ENCODE results near the gene HPDL.

HPDL gene

DNA sequence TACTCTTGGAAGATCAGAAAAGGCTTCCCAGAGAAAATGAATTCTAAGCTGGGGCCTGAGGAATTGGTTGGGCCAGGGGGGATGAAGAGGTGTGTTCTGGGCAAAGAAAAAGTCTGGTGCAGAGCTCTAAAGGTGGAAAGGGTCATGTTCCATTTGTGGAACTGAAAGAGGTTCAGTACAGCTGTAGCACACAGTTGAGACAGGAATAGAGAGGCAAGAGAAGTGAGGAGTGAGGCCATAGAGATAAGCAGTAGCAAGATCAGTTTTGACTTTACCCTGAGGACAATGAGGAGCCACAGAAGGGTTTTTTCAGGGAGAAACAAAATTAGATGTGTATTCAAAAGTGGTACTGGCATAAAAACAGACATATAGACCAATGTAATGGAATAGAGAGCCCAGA lies 43.9 kb downstream of the HPDL start:
- DNase-seq (ENCODE audit: low read depth, low spot score): no peak

DNA sequence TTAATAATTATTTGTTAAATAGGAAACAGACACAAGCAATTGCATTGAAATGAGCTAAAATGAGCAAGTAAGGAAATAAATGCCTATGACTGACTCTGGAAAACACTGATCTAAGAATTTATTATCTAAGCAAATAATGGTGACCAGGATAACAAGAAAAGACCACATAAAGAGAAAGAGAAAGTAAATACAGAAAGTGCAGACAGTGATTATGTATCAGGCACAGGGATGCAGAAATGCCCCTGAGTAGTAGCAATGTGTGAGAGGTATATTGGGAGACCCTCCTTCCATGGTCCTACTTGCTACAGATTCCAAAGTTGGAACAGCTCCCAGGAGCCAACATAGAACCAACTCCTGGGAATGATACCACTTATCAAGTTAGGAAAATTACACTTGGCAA lies 46.9 kb downstream of the HPDL start:
- H3K4me3 ChIP-seq (ENCODE audit: insufficient read length, low read depth): no peak overlapping the region
- no peaks in the 10 kb centered on the region for H3K9me3 ChIP-seq (ENCODE audit: insufficient read depth, low read length)
- no peaks in the 10 kb centered on the region for H3K36me3 ChIP-seq (ENCODE audit: insufficient read depth, insufficient read length, low read length)
- DNase-seq (ENCODE audit: low read depth, low spot score): no peak
- TF ChIP-seq ZNF274 (IDR thresholded peaks at IDR 0.05; ENCODE audit: low read depth, low read length) (no peak), YY1 (IDR thresholded peaks at IDR 0.05; ENCODE audit: insufficient read depth, insufficient read length) (no peak), SUZ12 (IDR thresholded peaks at IDR 0.05; ENCODE audit: extremely low read depth, insufficient read depth, insufficient read length) (no peak)
- no peak overlapping the region for H3K9ac ChIP-seq (ENCODE audit: insufficient read length, low read depth)
- H3K27me3 ChIP-seq (ENCODE audit: insufficient read depth, insufficient read length): no peaks in the 10 kb centered on the region
- no peaks in the 10 kb centered on the region for H3K4me1 ChIP-seq (ENCODE audit: insufficient read depth, insufficient read length)

More for the DNA sequence above, 43.9 kb downstream of the HPDL start:
- Histone ChIP-seq H3K4me3 (ENCODE audit: insufficient read length, low read depth) (no peak overlapping the region), H3K9ac (ENCODE audit: insufficient read length, low read depth) (no peak overlapping the region), H3K27me3 (ENCODE audit: insufficient read depth, insufficient read length) (no peaks in the 10 kb centered on the region), H3K36me3 (ENCODE audit: insufficient read depth, insufficient read length, low read length) (no peaks in the 10 kb centered on the region), H3K9me3 (ENCODE audit: insufficient read depth, low read length) (no peaks in the 10 kb centered on the region), H3K4me1 (ENCODE audit: insufficient read depth, insufficient read length) (no peaks in the 10 kb centered on the region)
- no peak for TF ChIP-seq ZNF274 (IDR thresholded peaks at IDR 0.05; ENCODE audit: low read depth, low read length)
- no peak for TF ChIP-seq SUZ12 (IDR thresholded peaks at IDR 0.05; ENCODE audit: extremely low read depth, insufficient read depth, insufficient read length)
- TF ChIP-seq YY1 (IDR thresholded peaks at IDR 0.05; ENCODE audit: insufficient read depth, insufficient read length): no peak

DNA sequence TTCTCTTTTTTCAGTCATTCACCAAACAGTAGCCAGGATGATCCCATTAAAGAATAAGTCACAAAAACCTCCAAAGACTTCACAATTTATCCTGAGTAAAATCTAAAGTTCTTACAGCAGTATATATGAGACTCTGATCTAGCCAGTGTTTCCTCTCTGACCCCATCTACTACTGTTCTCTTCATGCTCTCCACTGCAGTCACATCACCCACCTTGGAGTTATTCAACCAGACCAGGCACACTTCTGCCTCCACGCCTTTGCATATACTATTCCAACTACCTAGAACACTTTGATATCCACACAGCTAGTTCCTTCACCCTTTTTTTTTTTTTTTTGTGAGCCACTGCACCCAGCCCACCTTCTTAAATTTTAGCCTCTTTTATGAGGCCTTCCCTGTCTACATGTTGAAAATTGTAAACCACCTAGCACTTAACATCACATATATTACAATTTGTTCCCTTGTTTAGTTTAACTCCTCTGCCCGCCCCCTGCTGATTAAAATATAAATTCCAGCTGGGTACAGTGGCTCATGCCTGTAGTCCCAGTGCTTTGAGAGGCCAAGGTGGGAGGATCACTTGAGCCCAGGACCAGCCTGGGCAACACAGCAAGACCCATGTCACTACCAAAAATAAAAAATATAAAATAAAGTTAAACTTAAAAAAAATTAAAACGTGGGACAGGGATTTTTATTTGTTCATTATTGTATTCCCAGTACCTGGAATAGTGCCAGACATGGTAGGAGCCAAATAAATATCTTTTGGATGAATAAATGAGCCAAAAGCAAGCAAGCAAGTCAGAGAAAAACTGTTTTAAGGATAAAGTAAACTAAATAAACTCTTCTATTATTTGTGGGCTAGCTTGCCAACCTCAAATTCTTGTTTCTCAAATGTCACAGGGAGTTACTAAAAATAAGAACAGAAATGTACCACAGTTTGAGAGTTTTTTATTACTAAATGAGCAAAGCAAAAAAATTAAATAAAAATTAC lies 48.7 kb downstream of the HPDL start:
- H3K9ac ChIP-seq (ENCODE audit: insufficient read length, low read depth): no peak overlapping the region
- H3K27me3 ChIP-seq (ENCODE audit: insufficient read depth, insufficient read length): no peaks in the 10 kb centered on the region
- H3K4me3 ChIP-seq (ENCODE audit: insufficient read length, low read depth): no peak overlapping the region
- no peak for DNase-seq (ENCODE audit: low read depth, low spot score)
- TF ChIP-seq YY1 (IDR thresholded peaks at IDR 0.05; ENCODE audit: insufficient read depth, insufficient read length): no peak
- TF ChIP-seq ZNF274 (IDR thresholded peaks at IDR 0.05; ENCODE audit: low read depth, low read length): no peak
- TF ChIP-seq SUZ12 (IDR thresholded peaks at IDR 0.05; ENCODE audit: extremely low read depth, insufficient read depth, insufficient read length): no peak
- no peaks in the 10 kb centered on the region for H3K36me3 ChIP-seq (ENCODE audit: insufficient read depth, insufficient read length, low read length)
- no peaks in the 10 kb centered on the region for H3K4me1 ChIP-seq (ENCODE audit: insufficient read depth, insufficient read length)
- no peaks in the 10 kb centered on the region for H3K9me3 ChIP-seq (ENCODE audit: insufficient read depth, low read length)

DNA sequence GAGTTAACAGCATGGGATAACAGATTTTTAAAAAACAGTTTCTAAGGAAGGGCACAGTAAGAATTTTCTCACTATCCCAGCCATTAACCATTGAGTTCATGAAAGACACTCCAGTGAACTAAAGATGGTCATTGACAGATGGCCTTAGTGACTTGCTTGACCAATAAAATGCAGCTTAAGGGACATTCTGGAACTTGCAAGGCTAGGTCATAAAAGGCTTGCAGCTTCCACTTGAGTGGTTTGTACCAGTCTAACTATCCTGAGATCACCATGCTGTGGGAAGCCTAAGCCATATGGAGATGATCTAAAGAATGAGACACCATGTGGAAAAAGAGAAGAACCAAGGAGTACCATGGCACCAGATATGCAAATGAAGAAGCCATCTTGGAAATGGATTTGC lies 51.5 kb downstream of the HPDL start:
- Histone ChIP-seq H3K4me1 (ENCODE audit: insufficient read depth, insufficient read length) (no peaks in the 10 kb centered on the region), H3K9ac (ENCODE audit: insufficient read length, low read depth) (no peak overlapping the region), H3K36me3 (ENCODE audit: insufficient read depth, insufficient read length, low read length) (no peaks in the 10 kb centered on the region), H3K4me3 (ENCODE audit: insufficient read length, low read depth) (no peak overlapping the region), H3K9me3 (ENCODE audit: insufficient read depth, low read length) (no peaks in the 10 kb centered on the region), H3K27me3 (ENCODE audit: insufficient read depth, insufficient read length) (no peaks in the 10 kb centered on the region)
- TF ChIP-seq YY1 (IDR thresholded peaks at IDR 0.05; ENCODE audit: insufficient read depth, insufficient read length) (no peak), SUZ12 (IDR thresholded peaks at IDR 0.05; ENCODE audit: extremely low read depth, insufficient read depth, insufficient read length) (no peak), ZNF274 (IDR thresholded peaks at IDR 0.05; ENCODE audit: low read depth, low read length) (no peak)
- DNase-seq (ENCODE audit: low read depth, low spot score): no peak
